H1 (cell line): ENCODE results near the gene SHROOM2. TPM values are rescaled to one million over a fixed set of nuclear protein-coding genes. Genes with fewer than 3 reads are reported as not detected.

Experiments
- NANOG ChIP-seq: IDR thresholded peaks from 2 replicates; pipeline ENCODE4 v1.6.1; 2011; ENCODE audit warnings: low read length, low read depth, mild to moderate bottlenecking, inconsistent platforms; ENCODE audit not compliant: insufficient read depth, poor library complexity, severe bottlenecking
- RBBP5 ChIP-seq: IDR thresholded peaks from 2 replicates; pipeline ENCODE4 v1.7.1; 2012; ENCODE audit warnings: low read depth, mild to moderate bottlenecking, inconsistent platforms, low read length, moderate library complexity, borderline replicate concordance
- polyA plus RNA-seq, 7 experiments: library from polyadenylated mRNA; depleted of rRNA in 3 of 7; stranded (reverse) in 5 of 7; unstranded in 2 of 7; fragments of >200 nt in 5 of 7; fragments of 200-250 nt in 2 of 7; gene quantifications; 1 replicate in 5 of 7; 2 replicates in 1 of 7; 4 replicates in 1 of 7; pipeline versions ENCODE4 v1.2.1 to v1.2.3, GENCODE V29; 2011 to 2013; ENCODE audit warnings: missing spikeins in 2 of 7, mixed read lengths in 2 of 7
- total RNA-seq: library from RNA; stranded (reverse); fragmentation: NEBNext Ultra II Directional; extraction: Animal tissue kit (Norgen Biotek cat#: 25700); gene quantifications from 2 replicates; pipeline ENCODE4 v1.2.1, GENCODE V29; 2021
- TF ChIP-seq, protein P1 (sequence below): IDR thresholded peaks from 2 replicates; pipeline ENCODE4 v1.6.1; 2011; ENCODE audit warnings: low read depth, mild to moderate bottlenecking, low read length; ENCODE audit not compliant: insufficient read depth

SHROOM2 gene
- total and polyA plus RNA-seq, 2 of the 8 experiments (the other 6 are each of a cell fraction or from before 2014, with no cell fraction given) = 3.4 to 14.2 TPM

DNA sequence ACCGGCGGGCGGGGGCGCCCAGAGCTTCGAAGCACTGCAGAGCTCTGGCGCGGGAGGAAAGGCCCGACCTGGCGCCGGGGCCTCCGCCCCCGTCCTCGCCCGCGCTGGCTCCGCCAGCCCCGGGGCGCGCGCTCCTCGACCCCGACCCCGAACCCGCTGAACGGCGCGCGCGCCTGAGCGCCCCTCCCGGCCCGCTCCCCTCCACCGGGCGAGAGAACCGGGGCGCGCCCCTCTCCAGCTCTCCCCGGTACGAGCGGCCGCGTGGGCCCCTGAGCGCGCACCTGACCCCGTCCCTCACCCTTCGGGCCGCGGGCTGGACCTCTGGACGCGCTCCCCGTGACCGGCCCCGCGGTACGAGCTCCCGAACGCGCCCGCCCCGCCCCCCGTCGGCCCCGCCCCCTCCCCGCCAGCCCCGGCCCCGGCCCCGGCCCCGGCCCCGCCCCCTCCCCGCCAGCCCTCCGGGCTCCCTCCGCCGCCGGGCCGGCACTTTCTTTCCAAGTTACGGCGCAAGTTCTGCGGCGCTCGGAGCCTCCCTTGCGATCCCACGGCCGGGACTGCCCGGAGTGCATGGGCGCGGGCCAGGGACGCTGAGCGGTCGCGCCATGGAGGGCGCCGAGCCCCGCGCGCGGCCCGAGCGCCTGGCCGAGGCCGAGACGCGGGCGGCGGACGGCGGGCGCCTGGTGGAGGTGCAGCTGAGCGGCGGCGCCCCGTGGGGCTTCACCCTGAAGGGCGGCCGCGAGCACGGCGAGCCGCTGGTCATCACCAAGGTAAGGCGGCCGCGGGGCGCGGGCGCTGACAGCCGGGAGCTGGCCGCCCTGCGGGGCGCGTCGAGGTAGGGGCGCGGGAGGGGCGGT, at the start of gene SHROOM2 (continued):
- TF ChIP-seq NANOG (no peak), RBBP5 (peak; percentile 38; the same call in 1 of the 2 replicates)
- TF ChIP-seq, protein P1, sequence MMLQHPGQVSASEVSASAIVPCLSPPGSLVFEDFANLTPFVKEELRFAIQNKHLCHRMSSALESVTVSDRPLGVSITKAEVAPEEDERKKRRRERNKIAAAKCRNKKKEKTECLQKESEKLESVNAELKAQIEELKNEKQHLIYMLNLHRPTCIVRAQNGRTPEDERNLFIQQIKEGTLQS = no peak
